ENCODE measurements around the gene CHSY1.
A peak's percentile ranks its signal among the peaks of the same experiment; 100 is the strongest.

The CHSY1 gene

GRCh38 chr15:101183931-101184305 lies 67.9 kb downstream of the CHSY1 start:
- no peak overlapping the region for H3K4me3 ChIP-seq (ENCODE audit: low read depth, low read length)
- TF ChIP-seq CTCF (conservative IDR thresholded peaks at IDR 0.05; ENCODE audit: low read depth, low read length) = no peak
- no peak for DNase-seq (ENCODE audit: low read depth)

- no peak for DNase-seq (ENCODE audit: low read depth)
- H3K4me3 ChIP-seq (ENCODE audit: low read depth, low read length) = no peak overlapping the region
- no peak for TF ChIP-seq CTCF (conservative IDR thresholded peaks at IDR 0.05; ENCODE audit: low read depth, low read length)
Observed at GRCh38 chr15:101183226-101183930, 68.5 kb downstream of the CHSY1 start.

GRCh38 chr15:101182215-101182614 lies 69.6 kb downstream of the CHSY1 start:
- no peak for TF ChIP-seq CTCF (conservative IDR thresholded peaks at IDR 0.05; ENCODE audit: low read depth, low read length)
- DNase-seq (ENCODE audit: low read depth) = no peak
- H3K4me3 ChIP-seq (ENCODE audit: low read depth, low read length) = no peak overlapping the region

GRCh38 chr15:101181349-101181748 lies 70.5 kb downstream of the CHSY1 start:
- no peak for DNase-seq (ENCODE audit: low read depth)

DNA sequence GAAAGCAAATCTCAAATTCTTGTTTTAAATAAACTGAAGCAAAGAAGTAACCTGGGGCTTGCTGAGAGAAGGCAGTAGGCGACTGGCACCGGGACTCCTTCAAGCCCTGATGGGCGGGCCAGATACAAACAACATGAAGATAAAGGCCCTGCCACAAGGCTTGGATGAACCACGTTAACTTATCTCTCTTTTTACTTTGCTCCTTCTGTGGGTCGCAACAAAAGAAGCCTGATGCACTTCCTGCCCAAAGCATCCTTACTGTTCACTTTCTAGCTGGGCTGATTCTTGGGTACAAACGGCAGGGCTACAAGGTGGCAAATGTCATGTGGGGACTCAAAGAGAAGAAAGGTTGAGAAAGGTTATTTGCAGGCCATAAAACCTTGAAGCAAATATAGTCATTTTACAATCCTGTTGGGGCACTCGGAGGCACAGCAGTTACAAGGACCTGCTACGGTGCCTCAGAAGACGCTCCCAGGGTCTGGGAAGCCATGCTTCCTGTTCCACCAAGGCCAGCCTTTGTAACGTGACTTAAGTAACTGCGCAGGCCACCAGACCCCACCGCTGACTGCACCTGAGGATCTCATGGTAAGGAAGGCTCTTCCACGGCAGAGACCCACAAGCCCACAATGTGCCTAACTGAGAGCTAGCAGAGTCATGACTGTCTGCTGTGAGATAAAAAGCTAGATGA lies 71.1 kb downstream of the CHSY1 start:
- no peak overlapping the region for H3K4me3 ChIP-seq (ENCODE audit: low read depth, low read length)
- TF ChIP-seq CTCF (conservative IDR thresholded peaks at IDR 0.05; ENCODE audit: low read depth, low read length) = no peak
- no peak for DNase-seq (ENCODE audit: low read depth)

More at GRCh38 chr15:101181349-101181748, 70.5 kb downstream of the CHSY1 start:
- H3K4me3 ChIP-seq (ENCODE audit: low read depth, low read length) = no peak overlapping the region
- TF ChIP-seq CTCF (conservative IDR thresholded peaks at IDR 0.05; ENCODE audit: low read depth, low read length) = no peak

GRCh38 chr15:101179341-101180153 lies 72.3 kb downstream of the CHSY1 start:
- TF ChIP-seq CTCF (conservative IDR thresholded peaks at IDR 0.05; ENCODE audit: low read depth, low read length) = no peak
- peak; percentile 67 for DNase-seq (ENCODE audit: low read depth)
- no peak overlapping the region for H3K4me3 ChIP-seq (ENCODE audit: low read depth, low read length)
